Endothelial cell of hepatic sinusoid (primary cell): ENCODE data around the gene CLEC16A.
"Not testable (repeated sequence)": the region's sequence is repeated elsewhere in the genome, so short reads cannot be mapped to it uniquely, and the experiment has no call there.

Source experiments
- in situ Hi-C: cut with HindIII; loops from 2 replicates; pipeline ENCODE4 v1.10.0; 2017; ENCODE audit warnings: low sequenced_read_pairs

The CLEC16A gene

DNA sequence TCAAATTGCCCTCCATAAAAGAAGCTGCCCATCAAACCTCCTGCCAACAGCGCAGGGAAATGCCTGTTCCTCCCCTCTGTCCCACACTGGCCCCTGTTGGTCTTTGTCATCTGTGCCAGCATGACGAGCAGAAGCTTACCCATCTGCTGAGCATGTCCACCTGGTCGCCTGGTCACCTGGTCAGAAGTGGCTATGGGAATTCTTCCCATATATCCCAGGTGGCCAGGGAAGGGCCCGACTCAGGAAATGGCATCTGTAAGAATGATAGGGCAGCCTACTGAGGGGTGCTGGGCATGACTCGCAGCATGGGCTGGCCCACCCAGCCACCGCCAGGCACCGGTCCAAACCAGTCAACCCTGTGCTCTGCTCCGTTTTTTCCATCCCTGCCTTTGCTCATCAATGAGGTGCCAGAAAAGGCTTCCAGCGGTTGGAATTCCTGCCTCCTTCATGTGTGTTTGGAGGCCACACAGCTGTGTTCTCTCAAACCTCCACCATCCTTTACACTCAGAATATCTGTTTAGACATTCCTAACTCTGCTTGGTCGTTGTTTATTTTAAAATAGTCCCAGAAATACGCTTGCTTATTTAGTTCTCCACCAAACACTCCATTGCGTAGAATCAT is 145.2 kb downstream of the CLEC16A start:
- in situ Hi-C loops, result loop anchor here (10.0 to 25.0 kb wide), 2 partner anchors 145 to 273 kb away; no protein-coding TSS in a partner anchor

DNA sequence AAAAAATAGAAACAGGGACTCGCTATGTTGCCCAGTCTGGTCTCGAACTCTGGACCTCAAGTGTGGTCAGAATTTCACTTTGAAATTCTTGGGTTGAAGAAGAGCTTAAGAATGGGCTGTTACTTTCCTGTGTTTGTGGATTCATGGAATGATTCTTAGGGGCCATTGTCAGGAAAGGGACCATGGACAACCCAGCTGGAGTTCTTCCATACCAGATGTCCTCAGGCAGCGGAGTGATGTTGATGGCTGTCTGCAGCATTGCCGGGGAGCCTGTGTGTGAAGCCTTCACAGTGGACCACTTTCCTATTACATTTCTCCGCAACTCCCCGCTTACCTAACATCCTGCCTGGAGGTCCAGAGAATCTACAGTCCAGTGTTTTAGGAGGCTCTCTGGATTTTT is 145.9 kb downstream of the CLEC16A start:
- in situ Hi-C loops, result loop anchor here (25.0 kb wide), 1 partner anchor 272 kb away; no protein-coding TSS in a partner anchor

DNA sequence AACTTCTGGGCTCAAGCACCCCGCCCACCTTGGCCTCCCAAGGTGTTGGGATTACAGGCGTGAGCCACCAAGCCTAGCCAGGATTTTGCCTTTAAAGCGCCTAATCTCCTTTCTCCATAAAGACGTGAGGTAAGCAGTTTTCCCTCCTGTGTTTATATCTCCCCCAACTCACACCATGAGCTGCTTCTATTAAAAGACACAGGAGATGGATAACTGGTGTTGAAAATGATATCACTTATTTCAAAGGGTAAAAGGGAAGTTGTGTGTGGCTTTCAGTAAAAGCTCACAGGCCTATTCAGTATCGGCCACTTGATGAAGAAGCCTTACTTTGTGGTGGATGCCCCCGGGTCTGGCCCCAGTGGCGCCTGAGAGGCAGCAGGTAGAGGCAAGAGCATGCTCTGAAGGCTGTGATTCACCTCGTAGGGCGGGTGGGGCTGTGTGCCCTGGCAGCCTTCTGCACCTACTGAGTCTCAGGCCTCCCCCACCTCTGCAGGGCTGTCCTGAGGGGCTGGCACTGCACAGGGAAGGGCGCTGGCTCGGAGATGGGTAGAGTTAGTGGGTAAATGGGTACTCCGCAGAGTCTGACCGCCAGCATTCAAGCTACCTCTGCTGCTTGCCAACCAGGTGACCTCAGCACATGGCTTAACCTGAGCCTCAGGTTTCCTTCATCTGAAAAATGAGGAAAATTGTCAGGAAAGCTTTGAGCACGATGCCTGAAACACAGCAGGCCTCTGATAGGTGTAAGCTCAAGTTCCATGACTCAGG is 146.8 kb downstream of the CLEC16A start:
- in situ Hi-C loops, result loop anchor here (25.0 kb wide), 1 partner anchor 271 kb away; no protein-coding TSS in a partner anchor

DNA sequence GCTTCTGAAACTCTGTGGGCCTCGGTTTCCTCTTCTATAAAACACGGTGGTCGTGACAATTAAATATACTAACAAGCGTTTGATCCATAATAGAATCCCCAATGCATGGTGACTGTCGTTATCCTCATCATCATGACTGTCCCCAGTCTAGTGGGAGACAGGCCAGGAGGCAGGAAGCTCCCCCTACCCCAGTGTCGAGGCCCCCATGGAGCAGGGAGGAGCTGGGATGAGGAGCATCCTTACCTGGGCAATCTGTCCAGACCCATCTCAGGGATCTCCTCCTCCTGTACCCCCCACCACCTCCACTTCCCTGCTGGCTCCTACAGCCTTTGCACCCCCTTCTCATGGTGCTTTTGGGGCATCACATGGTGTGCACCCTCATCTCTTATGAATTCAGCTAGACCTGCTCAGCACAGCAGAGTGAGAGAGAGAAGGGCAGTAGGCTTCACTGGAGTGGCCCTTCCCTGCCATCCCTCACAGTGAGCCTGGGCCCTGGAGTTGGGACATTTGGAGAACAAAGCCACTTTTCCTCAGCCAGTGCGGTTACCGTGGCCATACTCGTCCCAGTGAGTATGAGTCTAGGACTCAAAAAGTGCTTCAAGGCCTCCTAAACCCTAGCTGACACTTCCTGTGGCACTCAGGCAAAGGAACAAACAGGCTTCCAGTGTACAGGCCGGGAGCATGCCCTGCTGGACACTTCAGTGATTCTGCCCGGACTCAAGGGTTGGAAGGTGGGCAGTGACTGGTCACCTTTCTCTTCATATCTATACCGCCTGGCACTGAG is 148.6 kb downstream of the CLEC16A start:
- in situ Hi-C loops, result loop anchor here (25.0 kb wide), 1 partner anchor 269 kb away; no protein-coding TSS in a partner anchor

DNA sequence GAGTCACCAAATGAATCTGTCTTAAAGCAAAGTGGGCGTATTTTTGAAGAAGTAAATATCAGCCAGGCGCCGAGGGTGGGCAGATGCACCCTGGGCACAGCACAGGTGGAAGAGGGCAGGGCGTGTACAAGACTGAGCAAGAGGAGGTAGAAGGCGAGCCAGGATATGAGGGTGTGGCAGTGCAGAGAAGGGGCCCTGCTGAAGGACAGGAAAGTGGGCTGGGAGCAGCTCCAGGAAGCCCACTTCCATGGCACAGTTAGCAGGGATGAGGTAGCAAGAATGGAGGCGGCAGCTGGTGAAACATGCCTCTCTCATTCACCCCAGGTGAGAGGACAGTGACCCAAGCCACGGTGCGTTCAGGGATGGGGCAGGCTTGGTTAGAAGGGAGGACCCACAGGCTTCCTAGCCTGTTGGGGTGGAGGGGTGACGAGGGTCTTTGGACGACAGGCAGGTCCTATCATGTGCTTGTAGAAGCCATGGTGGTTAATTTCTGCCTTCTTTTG is 149.3 kb downstream of the CLEC16A start:
- in situ Hi-C loops, result loop anchor here (25.0 kb wide), 1 partner anchor 269 kb away; no protein-coding TSS in a partner anchor

DNA sequence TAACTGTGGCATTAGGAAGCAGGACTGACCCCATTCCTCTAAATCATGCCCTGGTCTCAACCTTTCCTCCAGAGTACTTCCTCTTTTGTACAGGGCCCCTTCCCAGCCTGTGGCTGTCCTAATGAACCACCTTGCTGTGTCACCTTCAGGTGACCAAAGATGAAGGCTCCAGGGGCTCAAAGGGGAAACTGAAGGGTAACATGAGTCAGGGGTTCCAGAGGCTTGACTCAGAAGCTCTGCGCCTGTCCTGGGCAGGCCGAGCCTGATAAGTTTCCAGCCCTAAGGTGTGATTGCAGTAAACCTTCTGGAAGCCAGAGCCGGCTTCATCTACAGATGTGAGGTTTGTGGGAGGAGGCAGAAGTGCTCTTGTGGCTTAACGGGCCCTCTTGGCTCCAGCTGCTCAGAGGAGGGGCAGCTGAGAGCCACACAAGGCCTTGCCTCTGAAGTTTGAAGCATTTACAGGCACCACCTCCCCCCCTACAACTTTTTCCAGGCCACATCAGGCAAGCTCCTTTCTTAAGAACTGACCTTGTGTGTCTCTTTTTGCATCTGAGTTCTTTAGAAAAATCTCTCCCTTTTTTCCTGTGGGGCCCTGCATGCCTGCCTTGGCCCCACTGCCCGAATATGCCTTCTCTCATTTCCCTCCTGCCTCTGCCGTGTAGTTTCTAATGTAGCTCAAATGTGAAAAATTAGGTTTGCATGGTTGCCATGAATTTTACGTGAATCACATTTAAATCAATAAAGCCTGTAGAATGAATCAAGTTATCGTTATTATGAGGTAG is 149.9 kb downstream of the CLEC16A start:
- in situ Hi-C loops, result loop anchor here (25.0 kb wide), 1 partner anchor 268 kb away; no protein-coding TSS in a partner anchor

DNA sequence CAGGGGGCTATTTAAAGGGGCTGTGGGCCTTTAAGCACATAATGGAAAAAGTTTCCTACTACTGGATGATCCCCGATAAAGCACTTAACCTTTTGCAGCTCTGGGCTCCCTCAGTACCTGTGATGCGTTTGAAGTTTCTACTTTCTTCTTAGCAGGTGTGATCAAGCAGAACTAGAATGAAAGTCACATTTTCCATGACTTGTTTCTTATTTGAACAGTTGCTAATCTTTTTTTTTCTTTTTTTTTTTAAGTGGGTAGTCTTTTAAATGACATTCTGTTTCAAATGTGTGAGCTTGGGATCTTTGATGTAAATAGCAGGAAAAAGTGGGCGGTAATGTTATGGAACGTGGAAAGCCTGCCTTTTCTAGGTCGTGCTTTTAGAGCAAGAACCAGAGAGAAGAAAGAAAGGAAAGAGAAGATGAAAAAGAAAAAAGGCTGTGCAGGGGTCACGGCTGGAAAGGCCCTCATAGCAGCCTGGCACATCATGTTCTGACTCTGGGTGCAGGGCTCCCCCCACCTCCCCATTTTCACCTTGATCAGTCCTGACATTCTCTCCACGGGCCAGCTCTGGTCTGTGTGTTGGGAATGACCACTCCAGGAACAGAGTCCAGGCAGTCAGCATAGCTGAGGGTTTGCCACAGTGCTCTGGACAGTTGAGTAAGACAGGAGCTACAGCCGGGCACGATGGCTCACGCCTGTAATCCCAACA is 150.6 kb downstream of the CLEC16A start:
- in situ Hi-C loops, result loop anchor here (25.0 kb wide), 1 partner anchor 267 kb away; no protein-coding TSS in a partner anchor

DNA sequence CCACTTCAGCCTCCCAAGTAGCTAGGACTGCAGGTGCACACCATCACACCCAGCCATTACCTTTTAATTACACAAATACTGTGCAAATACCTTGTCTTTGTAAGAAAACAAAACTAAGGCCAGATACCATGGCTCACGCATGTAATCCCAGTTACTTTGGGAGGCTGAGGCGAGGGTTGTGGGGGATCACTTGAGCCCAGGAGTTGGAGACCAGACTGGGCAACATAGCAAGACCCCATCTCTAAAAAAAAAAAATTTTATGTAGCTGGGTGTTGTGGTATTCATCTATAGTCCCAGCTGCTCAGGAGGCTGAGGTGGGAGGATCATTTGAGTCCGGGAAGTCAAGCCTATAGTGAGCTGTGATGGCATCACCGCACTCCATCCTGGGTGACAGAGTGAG is 151.6 kb downstream of the CLEC16A start:
- in situ Hi-C loops, result loop anchor here (25.0 kb wide), 1 partner anchor 266 kb away; no protein-coding TSS in a partner anchor

DNA sequence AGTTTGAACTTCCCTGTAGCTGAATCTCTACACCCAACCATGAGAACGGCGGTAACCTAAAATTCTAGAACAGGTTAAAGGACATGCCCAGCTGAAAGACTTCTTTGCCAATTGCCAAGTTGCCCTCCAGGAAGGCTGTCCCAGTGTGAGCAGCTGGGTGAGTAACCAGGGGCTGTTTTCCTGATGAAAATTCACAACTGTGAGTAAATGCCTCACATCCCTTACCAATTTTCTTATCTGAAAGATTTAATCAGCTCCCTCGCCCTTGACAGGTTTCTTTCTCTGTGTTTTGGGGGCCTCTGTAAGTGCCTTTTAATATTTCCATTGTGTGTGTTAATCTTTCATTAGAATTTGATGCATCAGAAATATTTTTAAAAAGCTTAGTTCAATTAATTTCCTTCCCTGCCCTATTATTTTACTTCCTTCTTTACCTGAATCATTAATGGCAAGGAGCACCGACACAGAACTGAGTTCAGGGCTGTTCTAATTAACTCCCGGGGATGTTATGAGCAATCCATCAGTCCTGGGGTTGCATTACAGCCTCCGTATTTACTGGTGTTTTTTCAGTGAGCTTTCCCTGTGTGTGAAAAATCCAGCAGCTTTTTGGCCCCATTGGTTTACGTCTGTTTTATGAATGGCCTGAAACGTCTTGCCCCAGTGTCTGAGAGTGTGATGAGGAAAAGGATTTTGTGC is 152.9 kb downstream of the CLEC16A start:
- in situ Hi-C loops, result loop anchor here (25.0 kb wide), 1 partner anchor 265 kb away; no protein-coding TSS in a partner anchor

DNA sequence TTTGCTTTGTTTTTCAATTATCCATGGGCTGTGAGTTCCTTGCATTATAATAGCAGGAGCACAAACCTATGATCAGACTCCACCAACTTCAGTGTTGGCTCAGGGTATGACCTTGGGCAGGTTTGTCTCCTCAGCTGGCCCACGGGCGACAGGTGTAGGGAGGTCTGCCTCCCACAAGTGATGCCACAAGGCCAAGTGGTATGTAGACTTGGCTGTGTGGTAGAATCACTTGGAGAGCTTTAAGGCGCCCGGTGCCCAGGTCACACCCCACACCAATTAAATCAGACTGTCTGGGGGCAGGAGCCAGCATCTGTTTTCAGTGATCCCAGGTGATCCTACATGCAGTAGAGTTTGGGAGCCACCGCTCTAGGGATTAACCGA is 153.4 kb downstream of the CLEC16A start:
- in situ Hi-C loops, result loop anchor here (25.0 kb wide), 1 partner anchor 265 kb away; no protein-coding TSS in a partner anchor

DNA sequence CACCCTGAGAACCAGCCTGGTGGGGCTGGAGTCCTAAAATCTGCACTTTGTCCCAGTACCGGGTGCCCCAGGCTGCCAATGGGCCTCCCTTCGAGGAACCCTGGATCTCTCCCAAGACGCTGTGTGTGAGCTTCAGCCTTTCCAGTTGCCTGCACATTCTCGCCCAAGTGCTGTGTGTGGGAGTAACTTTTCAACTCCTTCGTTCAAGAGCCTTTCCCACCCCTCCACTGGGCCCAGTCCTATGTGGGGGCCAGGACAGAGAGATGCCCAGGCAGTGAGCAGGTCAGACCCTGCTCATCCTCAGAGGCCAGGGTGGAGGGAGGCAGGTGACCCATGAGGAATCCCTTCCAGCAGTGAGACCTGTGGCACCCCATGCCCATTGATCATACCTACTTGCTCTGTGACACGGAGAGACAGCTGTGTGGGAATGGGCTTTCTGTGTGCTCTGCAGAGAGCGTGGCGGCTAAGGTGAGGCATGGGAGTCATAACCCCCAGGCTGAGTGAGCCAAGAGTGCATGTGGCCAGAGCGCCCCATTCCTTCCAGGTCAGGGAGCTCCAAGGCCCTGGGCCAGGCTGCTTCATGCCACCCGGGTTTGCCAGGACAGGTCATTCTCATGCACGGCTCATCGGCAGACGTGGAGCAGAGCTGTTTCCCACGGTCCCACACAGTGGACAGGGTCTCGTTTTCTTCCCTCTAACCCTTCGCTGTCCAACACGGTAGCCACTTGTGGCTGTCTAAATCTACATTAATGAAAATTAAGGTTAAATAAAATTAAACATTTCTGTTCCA is 154.4 kb downstream of the CLEC16A start:
- in situ Hi-C loops, result loop anchor here (25.0 kb wide), 1 partner anchor 264 kb away; no protein-coding TSS in a partner anchor

DNA sequence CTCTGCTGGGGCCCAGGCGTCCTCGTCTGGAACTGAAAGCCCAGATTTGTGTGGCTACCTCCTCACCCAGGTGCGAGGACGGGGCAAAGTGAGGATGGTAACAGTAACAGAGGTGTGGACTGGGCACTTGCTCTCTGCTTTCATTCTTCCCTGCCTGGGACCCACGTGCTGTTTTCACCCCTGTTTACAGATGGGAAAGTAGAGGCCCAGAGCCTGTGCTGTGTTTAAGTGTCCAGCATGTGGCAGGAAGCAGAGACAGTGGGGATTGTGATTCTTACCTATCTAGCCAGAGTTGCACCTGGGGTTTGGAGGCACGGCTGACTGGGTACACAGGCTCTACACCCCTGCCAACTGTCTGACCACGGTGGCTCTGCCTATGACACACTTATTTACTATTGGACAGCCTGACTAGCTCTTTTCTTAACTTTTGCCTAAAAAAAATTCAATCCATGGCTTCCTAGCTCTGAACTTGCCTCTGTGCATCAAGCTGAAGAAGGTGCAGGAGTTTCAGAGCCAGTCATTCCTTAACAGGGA is 155.4 kb downstream of the CLEC16A start:
- in situ Hi-C loops, result loop anchor here (25.0 kb wide), 1 partner anchor 263 kb away; no protein-coding TSS in a partner anchor

DNA sequence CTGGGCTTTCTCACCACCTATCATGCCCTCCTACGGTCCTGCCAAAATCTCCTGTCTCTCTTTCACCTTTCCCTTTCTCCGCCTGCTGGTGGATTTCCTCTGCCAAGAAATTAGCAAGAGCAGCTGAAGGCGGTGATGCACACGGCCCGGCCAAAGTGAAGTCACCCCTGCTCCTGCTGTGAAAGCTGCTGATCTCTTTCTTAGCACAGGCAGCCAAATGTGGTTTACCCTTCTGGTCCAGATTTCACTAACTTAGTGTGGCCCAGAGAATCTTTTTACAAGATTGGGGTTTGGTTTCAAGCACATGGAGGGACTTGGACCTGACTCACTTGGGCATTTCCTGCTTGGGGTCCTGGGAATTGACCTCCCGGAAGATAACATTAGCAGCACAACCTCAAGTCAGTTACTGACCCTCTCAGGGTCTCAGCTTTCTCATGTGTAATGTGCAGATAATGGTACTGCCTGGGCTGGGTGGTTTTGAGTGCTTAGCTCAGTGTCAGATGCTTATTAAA is 155.9 kb downstream of the CLEC16A start:
- in situ Hi-C loops, result no loop called here

DNA sequence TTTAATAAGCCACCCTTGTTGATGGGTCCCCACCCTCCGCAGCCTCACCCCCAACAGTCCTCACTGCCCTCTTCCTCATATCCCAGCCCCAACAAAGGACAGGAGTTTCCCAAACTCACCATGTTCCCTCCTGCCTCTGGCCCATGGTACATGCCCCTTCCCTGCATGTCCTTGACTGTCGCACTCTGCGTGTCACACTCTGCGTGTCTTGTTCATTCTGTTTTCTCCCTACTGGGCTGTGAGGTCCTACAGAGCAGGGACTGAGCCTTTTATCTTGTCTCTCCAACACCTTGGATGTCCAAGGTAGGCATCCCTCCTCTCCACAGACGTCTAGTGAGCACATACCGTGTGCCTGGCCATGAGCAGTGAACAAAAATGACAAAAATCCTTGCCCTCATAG is 156.9 kb downstream of the CLEC16A start:
- in situ Hi-C loops, result no loop called here

DNA sequence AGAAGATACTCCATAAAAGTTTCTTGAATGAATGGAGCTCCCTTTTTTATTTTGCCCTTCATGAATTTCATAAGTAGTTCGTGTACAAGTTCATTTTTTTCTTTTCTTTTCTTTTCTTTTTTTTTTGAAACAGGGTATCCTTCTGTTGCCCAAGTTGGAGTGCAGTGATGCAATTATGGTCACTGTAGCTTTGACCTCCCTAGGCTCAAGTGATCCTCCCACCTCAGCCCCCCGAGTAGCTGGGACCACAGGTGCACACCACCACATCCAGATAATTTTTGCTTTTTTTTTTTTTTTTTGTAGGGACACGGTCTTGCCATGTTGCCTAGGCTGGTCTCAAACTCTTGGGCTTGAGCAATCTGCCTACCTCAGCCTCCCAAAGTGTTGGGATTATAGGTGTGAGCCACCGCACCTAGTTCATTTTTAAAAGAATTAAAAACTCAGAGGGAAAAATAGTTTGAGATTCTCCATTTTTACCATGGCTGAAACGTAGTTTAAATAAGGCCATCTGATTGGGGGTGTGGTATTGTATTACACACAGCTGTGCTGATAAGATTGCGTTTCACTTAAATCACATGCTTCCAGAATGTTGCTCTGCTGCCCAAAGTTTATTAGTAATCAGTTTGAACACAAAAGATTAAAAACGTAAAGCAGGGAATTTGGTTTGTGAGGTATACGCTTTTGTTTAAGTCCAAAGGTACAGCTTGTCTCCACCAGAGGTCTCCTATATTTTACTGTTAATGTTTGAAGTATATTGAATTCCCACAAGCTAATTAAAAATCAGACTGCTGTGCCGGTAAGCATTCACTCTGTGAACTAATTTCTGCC is 157.5 kb downstream of the CLEC16A start:
- in situ Hi-C loops, result no loop called here

DNA sequence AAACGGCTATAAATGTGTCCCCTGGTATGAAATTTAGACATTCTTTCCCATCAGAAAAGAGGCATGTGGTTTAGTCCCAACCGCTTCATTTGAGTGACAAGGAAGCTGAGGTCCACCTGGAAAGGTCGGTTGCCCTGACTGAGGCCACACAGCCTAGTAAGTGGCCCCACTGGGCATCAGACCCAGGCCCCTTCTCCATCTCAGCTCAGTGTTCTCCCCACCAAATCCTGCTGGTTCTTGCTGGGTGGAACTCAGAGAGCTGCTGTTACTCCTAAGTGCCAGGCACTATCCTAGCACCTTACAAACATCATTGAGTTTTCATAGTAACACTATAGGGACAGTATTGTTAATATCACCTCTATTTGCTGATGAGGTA is 158.1 kb downstream of the CLEC16A start:
- in situ Hi-C loops, result no loop called here

DNA sequence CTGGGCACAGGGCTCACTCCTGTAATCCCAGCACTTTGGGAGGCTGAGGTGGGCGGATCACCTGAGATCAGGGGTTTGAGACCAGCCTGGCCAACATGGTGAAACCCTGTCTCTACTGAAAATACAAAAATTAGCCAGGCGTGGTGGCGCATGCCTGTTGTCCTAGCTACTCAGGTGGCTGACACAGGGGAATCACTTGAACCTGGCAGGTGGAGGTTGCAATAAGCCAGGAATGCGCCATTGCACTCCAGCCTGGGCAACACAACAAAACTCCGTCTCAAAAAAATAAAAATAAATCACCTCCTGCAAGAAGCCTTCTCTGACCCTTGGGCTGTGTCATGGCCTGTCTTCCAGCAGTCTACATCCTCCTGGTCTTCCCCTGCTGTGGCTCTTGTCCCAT is 158.9 kb downstream of the CLEC16A start:
- in situ Hi-C loops, result not testable (repeated sequence)
